NOMO-1 treated with DMSO at 0.1 percent for 48 hours (cell line): ENCODE measurements around the gene EMD.
"Not testable (repeated sequence)": the region's sequence is repeated elsewhere in the genome, so short reads cannot be mapped to it uniquely, and the experiment has no call there.

ENCODE experiments used
- DNase-seq: peaks from one replicate; lab custom pipeline; 2025; ENCODE audit not compliant: unreplicated experiment; lab: John Stamatoyannopoulos, UW

EMD gene

GRCh38 chrX:154389812-154390747, 11.0 kb downstream of the EMD start:
- DNase-seq: not testable (repeated sequence)

GRCh38 chrX:154396363-154396762, 17.3 kb downstream of the EMD start:
- not testable (repeated sequence) for DNase-seq

- DNase-seq: peak; percentile 39
Observed at GRCh38 chrX:154396973-154397887, 18.1 kb downstream of the EMD start.

GRCh38 chrX:154397888-154398667, 19.0 kb downstream of the EMD start, which contains the start of gene RPL10:
RPL10 (plus strand) TSS chrX:154398377; CDS start chrX:154398520, 143 bp downstream.
- DNase-seq: peak; percentile 88

- peak; percentile 66 for DNase-seq
Observed at GRCh38 chrX:154398668-154399526, 19.8 kb downstream of the EMD start.

GRCh38 chrX:154399527-154400368, 20.7 kb downstream of the EMD start:
- no peak for DNase-seq

- not testable (repeated sequence) for DNase-seq
Observed at GRCh38 chrX:154400369-154400817, 21.3 kb downstream of the EMD start.

GRCh38 chrX:154401045-154401799, 22.1 kb downstream of the EMD start:
- DNase-seq: no peak

GRCh38 chrX:154401918-154402621, 23.0 kb downstream of the EMD start:
- no peak for DNase-seq

GRCh38 chrX:154402622-154403127, 23.6 kb downstream of the EMD start:
- no peak for DNase-seq

- DNase-seq: no peak
Observed at GRCh38 chrX:154403192-154403591, 24.1 kb downstream of the EMD start.

- DNase-seq: no peak
Observed at GRCh38 chrX:154403858-154404257, 24.8 kb downstream of the EMD start.

GRCh38 chrX:154404625-154405192, 25.6 kb downstream of the EMD start:
- DNase-seq: no peak

- no peak for DNase-seq
Observed at GRCh38 chrX:154408659-154409221, 29.6 kb downstream of the EMD start.

GRCh38 chrX:154409222-154409871, 30.3 kb downstream of the EMD start, which contains the start of gene DNASE1L1:
DNASE1L1 (minus strand) TSS chrX:154409254; CDS start chrX:154405568, 3,686 bp downstream.
- peak; percentile 72 for DNase-seq

GRCh38 chrX:154411981-154412340, 32.9 kb downstream of the EMD start:
- no peak for DNase-seq
